Skeletal muscle cell (primary cell): ENCODE results near the gene MACROD1.

ENCODE experiments used
- DNase-seq: peaks from one replicate; pipeline ENCODE4 v3.0.0-alpha.2; 2010; ENCODE audit warnings: low read depth
- H3K4me3 ChIP-seq: 2 replicates; pipeline ENCODE4 v1.5.1; 2011; ENCODE audit warnings: low read depth, mild to moderate bottlenecking, control low read depth, low read length, moderate library complexity

Gene MACROD1

DNA sequence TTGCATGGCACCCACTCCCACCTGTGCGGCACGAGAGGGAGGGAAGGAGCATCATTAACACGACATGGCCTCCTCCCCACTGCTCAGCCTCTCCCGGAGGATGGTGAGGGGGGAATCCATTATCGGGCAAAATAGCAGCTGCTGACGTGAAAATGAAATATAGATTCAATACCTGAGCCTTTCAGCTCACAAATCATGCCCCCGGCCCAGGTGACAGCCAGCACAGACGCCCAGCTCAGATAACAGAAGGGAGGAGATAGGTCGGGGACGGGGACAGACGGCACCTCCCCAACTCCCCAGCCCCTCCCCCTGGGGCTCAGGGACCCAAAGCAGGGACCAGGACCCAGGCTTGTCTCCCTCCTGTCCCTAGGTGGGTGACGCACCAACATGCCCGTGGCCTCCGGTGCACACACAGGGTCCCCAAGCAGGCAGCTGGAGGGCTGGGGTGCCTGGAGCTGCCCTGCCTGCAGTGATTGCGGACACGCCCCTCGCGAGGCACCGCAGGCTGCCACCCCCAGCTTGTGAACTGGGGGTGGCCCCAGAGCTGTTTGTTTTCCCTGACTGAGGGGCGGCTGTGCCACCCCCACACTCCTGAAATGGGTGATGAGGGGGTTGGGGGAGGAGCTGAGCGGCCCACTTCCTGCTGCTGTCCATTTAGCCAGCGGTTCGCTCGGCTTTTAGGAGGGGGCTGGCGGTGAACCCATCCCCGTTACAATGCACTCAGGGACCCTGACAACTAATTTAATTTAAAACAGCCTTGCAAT, 98.5 kb downstream of the MACROD1 start:
- no peak for DNase-seq
- no peak overlapping the region for H3K4me3 ChIP-seq

GRCh38 chr11:64065712-64066111, 100.2 kb downstream of the MACROD1 start:
- H3K4me3 ChIP-seq, result no peak overlapping the region
- DNase-seq, result no peak

DNA sequence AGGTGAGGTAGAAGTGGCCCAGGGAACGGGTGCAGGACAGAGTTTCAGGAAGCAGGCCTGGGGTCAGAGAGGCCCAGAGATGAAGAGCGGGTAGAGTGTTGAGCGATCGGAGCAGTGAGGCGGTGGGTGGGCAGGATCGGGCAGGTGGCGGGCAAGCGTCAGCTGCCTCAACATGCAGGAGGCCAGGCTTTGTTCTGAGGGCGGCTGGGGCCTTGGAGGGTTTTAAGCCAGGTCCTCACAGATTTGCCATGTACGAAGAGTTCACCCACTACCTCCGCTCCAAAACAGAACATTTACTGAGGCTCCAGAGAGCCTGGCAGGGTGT, 100.8 kb downstream of the MACROD1 start:
- no peak overlapping the region for H3K4me3 ChIP-seq
- DNase-seq, result no peak

DNA sequence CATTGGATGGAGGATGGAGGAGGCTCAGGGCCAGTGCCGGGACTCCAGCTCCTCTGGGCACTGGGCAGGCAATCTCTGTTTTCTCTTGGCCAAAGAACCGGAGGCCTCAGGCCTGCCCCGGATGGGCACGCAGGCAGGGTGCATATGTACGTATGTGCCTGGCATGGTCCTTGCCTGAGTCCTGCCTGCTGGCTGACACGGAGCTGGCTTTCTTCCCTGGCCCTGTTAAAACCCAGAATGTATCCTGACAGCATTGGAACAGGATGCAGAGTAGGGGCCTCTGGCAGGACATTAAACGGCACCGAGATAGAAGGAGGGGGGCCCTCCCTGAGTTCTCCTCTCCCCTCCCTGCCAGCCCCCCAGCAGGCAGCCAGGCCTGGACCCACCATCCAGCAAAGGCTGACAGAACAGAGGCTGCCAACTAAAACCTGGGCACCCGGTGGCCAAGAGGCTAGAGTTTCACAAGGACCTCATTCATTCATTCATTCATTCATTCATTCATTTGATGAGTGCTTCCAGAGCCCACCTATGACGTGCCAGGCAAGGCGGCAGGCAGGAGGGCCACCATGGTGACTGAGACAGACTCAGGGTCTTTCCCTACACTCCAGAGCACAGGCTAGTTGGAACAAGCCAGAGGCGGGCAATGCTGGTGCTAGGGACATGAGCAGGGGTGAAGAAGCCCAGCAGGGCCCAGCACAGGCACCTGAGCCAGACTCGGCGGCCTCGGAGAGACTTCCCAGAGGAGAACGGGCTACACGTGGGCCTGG, 101.4 kb downstream of the MACROD1 start:
- no peak overlapping the region for H3K4me3 ChIP-seq
- no peak for DNase-seq

DNA sequence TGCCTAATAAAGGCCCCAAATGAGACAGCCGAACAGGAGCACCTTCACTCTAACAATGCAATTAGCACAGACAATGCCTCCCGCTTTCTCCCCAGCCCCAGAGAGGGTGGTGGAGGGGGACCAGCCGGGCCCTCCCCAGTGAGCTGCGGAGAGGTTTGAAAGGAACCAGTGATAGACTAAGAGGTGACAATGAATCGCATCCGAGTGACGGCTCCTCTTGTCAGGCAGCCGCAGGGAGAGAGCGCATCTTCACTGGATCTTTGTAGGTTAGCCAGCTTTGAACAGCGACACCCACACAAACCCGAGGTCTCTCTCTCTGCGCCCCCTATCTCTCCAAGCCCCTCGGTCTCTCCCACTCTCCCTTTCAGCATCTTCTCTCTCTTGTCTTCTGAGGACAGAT, 102.1 kb downstream of the MACROD1 start:
- DNase-seq, result no peak

GRCh38 chr11:64062185-64063039, 103.5 kb downstream of the MACROD1 start:
- H3K4me3 ChIP-seq, result no peak overlapping the region
- DNase-seq, result no peak

More for the DNA sequence above, 102.1 kb downstream of the MACROD1 start:
- H3K4me3 ChIP-seq, result no peak overlapping the region

- DNase-seq, result no peak
Measured at GRCh38 chr11:64060861-64061444, 105.0 kb downstream of the MACROD1 start.

GRCh38 chr11:64060263-64060860, 105.6 kb downstream of the MACROD1 start:
- no peak for DNase-seq
- H3K4me3 ChIP-seq, result peak overlapping the region; percentile 44

More at GRCh38 chr11:64060861-64061444, 105.0 kb downstream of the MACROD1 start:
- H3K4me3 ChIP-seq, result peak overlapping the region; percentile 44

DNA sequence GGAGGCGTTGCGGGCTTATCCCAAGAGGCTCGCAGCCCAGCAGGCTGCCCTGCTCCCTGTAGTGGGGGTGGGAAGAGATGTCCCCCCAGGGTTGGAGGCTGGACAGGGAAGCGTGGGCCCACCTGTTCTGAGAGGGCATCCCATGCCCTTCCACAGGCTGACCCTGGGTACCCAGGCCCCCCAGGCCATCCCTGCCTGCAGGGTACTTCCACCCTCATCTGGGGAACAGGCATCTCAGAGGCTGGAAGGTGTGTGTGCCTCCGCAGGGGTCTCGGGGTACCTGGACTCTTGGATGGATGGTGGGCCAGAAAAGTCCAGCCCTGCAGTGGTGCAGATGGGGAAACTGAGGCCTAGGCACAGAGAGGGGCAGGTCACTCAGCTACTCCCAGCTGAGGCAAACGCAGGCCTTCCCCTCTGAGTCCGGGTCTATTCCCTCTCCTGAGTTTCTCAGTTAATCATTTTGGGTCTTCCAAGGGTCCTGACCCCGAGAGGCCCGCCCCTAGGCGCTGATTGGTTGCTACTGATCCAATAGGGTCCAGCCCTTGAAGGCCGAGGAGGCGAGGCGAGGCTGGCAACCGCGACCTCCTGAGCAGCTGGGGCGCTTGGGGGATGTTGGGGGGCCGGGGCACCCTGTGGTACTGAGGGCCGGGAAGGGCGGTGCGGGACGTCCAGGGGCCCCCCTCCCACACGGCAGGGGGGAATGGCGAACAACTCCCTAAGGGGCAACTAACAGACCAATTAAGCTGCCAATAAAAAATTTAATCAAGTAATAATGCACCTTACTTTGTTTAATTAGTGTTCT, 106.4 kb downstream of the MACROD1 start:
- H3K4me3 ChIP-seq, result no peak overlapping the region
- DNase-seq, result no peak

GRCh38 chr11:64058494-64058893, 107.4 kb downstream of the MACROD1 start:
- no peak for DNase-seq
- H3K4me3 ChIP-seq, result no peak overlapping the region

- DNase-seq, result no peak
Measured at GRCh38 chr11:64057890-64058289, 108.0 kb downstream of the MACROD1 start.

GRCh38 chr11:64056861-64057260, 109.1 kb downstream of the MACROD1 start:
- H3K4me3 ChIP-seq, result no peak overlapping the region
- DNase-seq, result no peak

More at GRCh38 chr11:64057890-64058289, 108.0 kb downstream of the MACROD1 start:
- no peak overlapping the region for H3K4me3 ChIP-seq

- no peak for DNase-seq
- no peak overlapping the region for H3K4me3 ChIP-seq
Measured at GRCh38 chr11:64056213-64056785, 109.6 kb downstream of the MACROD1 start.

DNA sequence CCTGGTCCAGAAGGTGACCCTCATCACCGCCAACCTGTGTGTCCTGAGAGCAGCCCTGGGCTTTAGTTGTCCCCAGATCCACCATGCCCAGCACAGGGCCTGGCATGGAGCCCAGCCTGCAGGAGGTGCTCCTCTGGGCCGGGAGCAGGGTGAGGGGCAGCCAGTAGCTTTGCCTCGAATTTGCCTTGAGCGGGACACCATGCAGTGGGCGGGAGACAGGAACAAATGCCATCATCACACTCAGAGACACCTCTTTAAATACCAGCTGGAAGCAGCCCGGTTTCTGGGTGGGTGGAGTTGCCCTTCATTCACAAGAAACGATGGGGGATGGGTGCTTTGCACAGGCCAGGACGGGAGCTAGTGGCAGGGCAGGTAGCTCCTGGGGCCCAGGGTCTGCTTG, 110.8 kb downstream of the MACROD1 start:
- no peak for DNase-seq
- no peak overlapping the region for H3K4me3 ChIP-seq

- no peak overlapping the region for H3K4me3 ChIP-seq
- DNase-seq, result no peak
Measured at GRCh38 chr11:64053699-64054098, 112.2 kb downstream of the MACROD1 start.

GRCh38 chr11:64052938-64053622, 112.8 kb downstream of the MACROD1 start:
- no peak overlapping the region for H3K4me3 ChIP-seq
- DNase-seq, result no peak

GRCh38 chr11:64052436-64052835, 113.5 kb downstream of the MACROD1 start:
- DNase-seq, result no peak
- no peak overlapping the region for H3K4me3 ChIP-seq

- DNase-seq, result no peak
Measured at GRCh38 chr11:64051297-64051696, 114.6 kb downstream of the MACROD1 start.

More at GRCh38 chr11:64051297-64051696, 114.6 kb downstream of the MACROD1 start:
- H3K4me3 ChIP-seq, result no peak overlapping the region
